SK-N-SH (cell line): ENCODE results near the gene MAP1LC3A.

Experiments used
- EP300 ChIP-seq, 2 experiments: IDR thresholded peaks; 2 replicates each; pipeline versions ENCODE4 v1.4.0 to v1.6.1; 2012; ENCODE audit warnings: borderline replicate concordance in 1 of 2, low read depth in 1 of 2, low read length in 1 of 2
- EZH2phosphoT487 ChIP-seq: fragments of 200-600 bp; sonication (generic); IDR thresholded peaks from 2 replicates; pipeline ENCODE4 v1.6.1; 2017; ENCODE audit warnings: low read depth, mixed run types, mild to moderate bottlenecking, antibody characterized with exemption, moderate library complexity, borderline replicate concordance
- GABPA ChIP-seq: IDR thresholded peaks from 2 replicates; pipeline ENCODE4 v1.4.0; 2012; ENCODE audit warnings: low read depth, mild to moderate bottlenecking
- JUND ChIP-seq: IDR thresholded peaks from 2 replicates; pipeline ENCODE4 v1.4.0; 2012
- MAX ChIP-seq: IDR thresholded peaks from 2 replicates; pipeline ENCODE4 v1.4.0; 2012; ENCODE audit warnings: low read depth
- POLR2AphosphoS5 ChIP-seq: IDR thresholded peaks from 2 replicates; pipeline ENCODE4 v1.6.1; 2012; ENCODE audit warnings: low read depth, low read length
- RAD21 ChIP-seq: IDR thresholded peaks from 2 replicates; pipeline ENCODE4 v1.6.1; 2012; ENCODE audit warnings: mild to moderate bottlenecking, low read length
- SIN3A ChIP-seq: IDR thresholded peaks from 2 replicates; pipeline ENCODE4 v1.6.1; 2012; ENCODE audit warnings: low read depth, mild to moderate bottlenecking, low read length, moderate library complexity, borderline replicate concordance
- TAF1 ChIP-seq: IDR thresholded peaks from 2 replicates; pipeline ENCODE4 v1.6.1; 2012; ENCODE audit warnings: low read depth, mild to moderate bottlenecking, low read length, moderate library complexity, borderline replicate concordance
- TCF12 ChIP-seq: IDR thresholded peaks from 2 replicates; pipeline ENCODE4 v1.4.0; 2012
- TEAD4 ChIP-seq: IDR thresholded peaks from 2 replicates; pipeline ENCODE4 v1.4.0; 2012; ENCODE audit warnings: mild to moderate bottlenecking, borderline replicate concordance; ENCODE audit not compliant: insufficient read depth
- USF2 ChIP-seq: fragments of 150-350 bp; IDR thresholded peaks from 2 replicates; pipeline ENCODE4 v1.6.1; 2017; ENCODE audit warnings: antibody characterized with exemption, low read length, low read depth, borderline replicate concordance
- TF ChIP-seq, protein P1 (sequence below): fragments of 200-600 bp; sonication (generic); IDR thresholded peaks from 2 replicates; pipeline ENCODE4 v1.6.1; 2017; ENCODE audit warnings: antibody characterized with exemption, mild to moderate bottlenecking, moderate library complexity
- TF ChIP-seq, protein P2 (sequence below): IDR thresholded peaks from 2 replicates; pipeline ENCODE4; 2012

DNA sequence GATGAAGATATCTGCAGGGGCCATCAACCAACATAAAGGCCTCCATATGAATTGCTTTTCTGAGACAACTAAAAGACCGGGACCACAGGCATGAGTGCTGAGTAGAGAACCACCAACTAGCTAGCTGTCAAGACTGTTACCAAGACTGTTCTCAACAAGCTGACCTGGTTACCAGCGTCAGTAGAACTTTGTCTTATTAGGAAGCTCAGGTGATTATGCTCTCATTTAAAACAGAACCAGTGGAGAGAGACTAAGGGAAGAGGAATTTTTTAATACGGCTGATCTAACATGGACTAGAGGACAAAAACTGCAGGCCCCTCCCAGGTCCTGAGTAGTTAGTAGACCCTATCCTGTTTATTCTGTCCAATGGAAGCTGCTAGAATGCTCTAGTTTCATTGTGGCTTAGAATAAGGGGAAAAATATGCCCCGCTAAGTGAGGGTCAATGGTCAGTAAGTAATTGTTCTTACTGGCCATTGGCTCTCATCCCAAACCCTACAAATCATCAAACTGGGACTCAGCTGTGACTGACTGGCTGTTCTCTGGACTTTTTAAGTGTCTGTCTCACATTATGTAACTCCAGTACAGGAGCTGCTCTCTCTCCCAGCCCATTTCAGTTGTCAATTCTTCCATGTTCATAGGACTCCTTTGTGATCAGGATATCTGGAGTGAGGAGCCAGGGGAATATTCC, 46.1 kb upstream of the MAP1LC3A start:
- no peak for TF ChIP-seq RAD21
- TF ChIP-seq, protein P1, sequence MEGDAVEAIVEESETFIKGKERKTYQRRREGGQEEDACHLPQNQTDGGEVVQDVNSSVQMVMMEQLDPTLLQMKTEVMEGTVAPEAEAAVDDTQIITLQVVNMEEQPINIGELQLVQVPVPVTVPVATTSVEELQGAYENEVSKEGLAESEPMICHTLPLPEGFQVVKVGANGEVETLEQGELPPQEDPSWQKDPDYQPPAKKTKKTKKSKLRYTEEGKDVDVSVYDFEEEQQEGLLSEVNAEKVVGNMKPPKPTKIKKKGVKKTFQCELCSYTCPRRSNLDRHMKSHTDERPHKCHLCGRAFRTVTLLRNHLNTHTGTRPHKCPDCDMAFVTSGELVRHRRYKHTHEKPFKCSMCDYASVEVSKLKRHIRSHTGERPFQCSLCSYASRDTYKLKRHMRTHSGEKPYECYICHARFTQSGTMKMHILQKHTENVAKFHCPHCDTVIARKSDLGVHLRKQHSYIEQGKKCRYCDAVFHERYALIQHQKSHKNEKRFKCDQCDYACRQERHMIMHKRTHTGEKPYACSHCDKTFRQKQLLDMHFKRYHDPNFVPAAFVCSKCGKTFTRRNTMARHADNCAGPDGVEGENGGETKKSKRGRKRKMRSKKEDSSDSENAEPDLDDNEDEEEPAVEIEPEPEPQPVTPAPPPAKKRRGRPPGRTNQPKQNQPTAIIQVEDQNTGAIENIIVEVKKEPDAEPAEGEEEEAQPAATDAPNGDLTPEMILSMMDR: no peak
- no peak for TF ChIP-seq TCF12
- no peak for TF ChIP-seq POLR2AphosphoS5
- no peak for TF ChIP-seq GABPA
- no peak for TF ChIP-seq USF2
- TF ChIP-seq TEAD4: no peak
- TF ChIP-seq, protein P2, sequence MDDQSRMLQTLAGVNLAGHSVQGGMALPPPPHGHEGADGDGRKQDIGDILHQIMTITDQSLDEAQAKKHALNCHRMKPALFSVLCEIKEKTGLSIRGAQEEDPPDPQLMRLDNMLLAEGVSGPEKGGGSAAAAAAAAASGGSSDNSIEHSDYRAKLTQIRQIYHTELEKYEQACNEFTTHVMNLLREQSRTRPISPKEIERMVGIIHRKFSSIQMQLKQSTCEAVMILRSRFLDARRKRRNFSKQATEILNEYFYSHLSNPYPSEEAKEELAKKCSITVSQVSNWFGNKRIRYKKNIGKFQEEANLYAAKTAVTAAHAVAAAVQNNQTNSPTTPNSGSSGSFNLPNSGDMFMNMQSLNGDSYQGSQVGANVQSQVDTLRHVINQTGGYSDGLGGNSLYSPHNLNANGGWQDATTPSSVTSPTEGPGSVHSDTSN: no peak
- TF ChIP-seq JUND: no peak
- TF ChIP-seq TAF1: no peak
- no peak for TF ChIP-seq SIN3A
- TF ChIP-seq EZH2phosphoT487: no peak
- no peak for TF ChIP-seq EP300 (IDR thresholded peaks at IDR 0.05; ENCODE audit: borderline replicate concordance in 1 of 2, low read depth in 1 of 2, low read length in 1 of 2)
- TF ChIP-seq MAX: no peak
